Measurements from ENCODE around the gene CAPZB.

CAPZB gene

DNA sequence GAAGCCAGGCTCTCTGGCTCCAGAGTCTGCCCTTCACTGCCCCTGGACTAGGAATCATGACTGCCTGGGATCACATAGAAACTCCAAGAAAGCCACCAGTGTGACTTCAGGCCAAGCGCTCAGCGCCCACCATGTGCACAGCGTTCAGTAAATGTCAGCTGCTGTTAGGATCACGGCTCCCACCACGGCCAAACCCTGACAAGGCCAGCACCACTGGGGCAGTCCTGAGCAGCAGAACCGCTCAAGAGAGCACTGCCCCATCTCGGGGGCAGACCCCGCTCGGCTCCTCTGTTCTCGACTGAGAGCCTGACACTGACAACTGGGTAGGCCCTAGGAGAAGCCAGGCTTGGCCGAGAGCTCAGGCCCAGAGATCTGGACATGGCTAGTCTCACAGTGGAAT, 10.0 kb downstream of the CAPZB start:
- no peak for DNase-seq (ENCODE audit: low read depth, low spot score)
- no peak overlapping the region for H3K27ac ChIP-seq

DNA sequence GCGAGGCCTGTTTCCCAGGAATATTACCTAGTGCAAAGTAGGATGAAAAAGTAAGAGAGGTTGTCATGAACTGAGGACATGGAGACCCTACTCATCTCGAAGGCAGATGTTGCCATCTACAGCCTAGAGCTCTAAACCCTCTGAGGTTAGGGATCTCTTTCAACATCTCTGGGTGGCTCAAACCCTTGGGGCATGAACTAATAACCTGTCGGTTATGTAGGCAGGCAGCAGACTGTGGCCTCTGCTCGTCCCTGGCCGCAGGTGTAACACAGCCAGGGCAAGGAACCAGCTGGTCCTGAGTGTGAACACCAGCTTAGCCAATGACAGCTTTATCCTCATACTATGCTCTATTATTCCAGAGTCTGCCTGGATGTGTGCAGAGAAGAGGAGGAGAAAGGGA, 13.2 kb downstream of the CAPZB start:
- no peak overlapping the region for H3K27ac ChIP-seq
- DNase-seq (ENCODE audit: low read depth, low spot score), result no peak

DNA sequence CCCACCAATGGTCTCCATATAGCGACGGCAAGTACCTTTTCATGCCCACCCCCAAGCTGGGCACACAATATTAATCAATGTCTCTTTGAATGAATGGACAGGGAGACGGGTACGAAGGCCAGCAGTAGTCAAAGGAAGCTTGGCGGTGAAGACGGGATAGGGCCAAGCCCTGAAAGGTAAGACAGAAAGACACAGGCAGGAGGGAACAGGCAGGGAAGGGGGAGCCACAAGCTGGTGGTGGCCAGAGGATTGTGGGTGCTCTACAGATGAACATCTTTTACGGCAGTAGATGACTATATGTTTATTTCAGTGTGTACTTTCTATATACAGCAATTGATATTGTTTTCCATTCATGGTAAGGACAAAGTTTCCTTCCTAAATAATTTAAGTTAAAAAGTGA, 16.3 kb downstream of the CAPZB start:
- no peak for DNase-seq (ENCODE audit: low read depth, low spot score)
- peak overlapping the region; percentile 85 for H3K27ac ChIP-seq

DNA sequence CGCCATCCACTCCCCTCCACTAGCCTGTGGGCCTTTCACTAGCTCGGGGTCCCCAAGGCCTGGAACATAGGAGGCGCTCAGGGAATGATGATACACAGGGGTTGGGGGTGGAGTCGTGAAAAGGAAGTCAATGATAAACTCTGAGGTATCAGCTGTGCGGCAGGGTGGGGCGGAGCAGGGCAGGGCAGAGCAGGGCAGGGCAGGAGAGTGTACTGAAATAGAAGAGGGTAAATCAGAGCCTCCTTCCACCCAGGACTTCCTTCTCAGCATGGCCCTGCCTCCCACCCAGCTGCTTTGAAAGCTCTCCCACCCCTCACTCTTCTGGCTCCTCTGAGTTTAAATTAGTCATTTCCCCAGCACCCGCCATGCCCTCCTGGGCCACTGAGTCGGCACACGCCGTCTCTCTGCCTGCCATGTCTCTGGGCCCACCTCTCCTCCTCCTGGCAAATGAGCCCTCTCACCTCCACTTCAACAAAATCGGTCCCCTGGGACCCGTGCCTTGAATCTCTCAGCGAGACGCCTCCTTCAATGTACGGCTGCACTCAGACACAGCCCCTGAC, 16.9 kb downstream of the CAPZB start:
- DNase-seq (ENCODE audit: low read depth, low spot score), result peak; percentile 27
- H3K27ac ChIP-seq, result peak overlapping the region; percentile 85

DNA sequence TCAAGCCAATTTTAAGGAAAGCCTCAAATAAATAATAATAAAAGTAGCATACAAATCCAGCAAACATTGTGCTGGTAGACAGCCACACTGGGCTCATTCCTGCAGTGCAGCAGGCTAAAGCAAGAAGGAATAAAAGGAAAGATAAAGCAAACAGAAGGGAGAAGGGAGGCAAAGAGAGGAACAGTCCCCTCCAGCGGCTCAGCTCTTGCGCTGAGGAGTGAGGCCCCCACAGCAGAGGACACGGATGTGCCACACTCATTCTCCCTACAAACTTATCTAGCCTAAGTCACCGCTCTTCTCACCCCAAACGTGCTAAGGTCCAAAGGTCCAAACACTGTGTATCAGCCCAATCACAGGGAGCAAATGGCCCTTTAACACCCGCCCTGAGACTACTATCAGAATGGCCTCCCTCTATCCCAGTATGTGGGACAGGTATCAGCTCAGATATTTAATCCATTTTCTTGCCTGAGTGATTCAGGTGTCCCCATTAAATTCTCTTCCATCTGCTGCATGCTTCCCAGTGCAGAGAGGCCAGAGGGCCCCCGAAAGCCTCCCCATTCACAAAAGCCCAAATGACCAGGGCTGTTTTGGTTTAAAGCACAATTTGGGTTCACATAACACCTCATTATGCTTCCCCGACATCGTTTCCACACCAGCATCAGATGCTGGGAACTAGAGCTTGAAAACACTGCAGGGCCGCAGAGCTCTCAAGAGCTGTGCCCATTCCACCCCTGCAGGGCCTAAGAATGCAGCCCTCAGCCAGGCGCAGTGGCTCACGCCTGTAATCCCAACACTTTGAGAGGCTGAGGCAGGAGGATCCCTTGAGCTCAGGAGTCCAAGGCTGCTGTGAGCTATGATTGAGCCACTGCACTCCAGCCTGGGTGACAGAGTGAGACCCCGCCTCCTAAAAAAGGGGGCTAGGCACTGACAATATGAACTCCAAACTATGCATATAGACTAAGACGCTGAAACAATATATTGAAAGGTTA, 17.8 kb downstream of the CAPZB start:
- DNase-seq (ENCODE audit: low read depth, low spot score), result no peak
- H3K27ac ChIP-seq, result peak overlapping the region; percentile 85

DNA sequence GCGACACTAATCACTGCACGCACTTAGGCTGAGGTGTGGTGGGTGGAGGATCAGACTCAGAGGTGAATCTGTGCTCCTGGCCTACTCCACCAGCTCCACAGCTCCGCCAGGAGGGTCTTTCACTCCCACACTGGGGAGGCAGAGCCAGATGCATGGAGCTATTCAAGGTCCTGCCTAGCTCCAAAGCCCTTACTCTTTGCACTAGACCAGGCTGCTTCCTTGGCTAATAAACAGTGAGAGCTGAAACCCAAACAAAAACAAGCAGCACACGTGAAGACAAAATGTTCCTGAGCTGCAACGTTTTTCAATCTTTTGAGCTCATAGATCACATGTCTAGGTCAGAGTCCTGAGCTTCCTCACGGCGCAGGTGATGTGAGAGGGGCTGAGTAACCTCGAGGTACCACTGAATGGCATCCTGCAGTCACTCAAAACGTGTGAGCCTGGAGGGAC, 19.2 kb downstream of the CAPZB start:
- H3K27ac ChIP-seq, result no peak overlapping the region
- DNase-seq (ENCODE audit: low read depth, low spot score), result no peak

DNA sequence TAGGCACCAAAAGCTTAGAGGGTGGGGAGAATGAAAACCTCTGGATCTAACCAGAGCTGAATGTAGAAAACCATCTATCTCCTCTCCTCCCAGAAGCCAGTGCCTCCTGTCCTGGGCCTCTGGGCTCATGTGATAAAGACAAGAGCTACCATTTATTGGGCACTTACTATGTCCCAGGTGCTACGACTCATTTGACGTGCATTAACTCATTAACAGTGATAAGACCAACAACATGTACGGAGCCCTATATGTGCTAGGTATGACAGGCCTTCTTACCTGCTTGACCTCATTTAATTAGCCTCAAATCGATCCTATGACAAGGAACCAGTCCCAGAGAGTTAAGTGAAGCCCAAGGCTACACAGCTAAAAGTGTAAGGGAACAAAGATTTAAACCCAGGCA, 19.7 kb downstream of the CAPZB start:
- no peak overlapping the region for H3K27ac ChIP-seq
- DNase-seq (ENCODE audit: low read depth, low spot score), result no peak

DNA sequence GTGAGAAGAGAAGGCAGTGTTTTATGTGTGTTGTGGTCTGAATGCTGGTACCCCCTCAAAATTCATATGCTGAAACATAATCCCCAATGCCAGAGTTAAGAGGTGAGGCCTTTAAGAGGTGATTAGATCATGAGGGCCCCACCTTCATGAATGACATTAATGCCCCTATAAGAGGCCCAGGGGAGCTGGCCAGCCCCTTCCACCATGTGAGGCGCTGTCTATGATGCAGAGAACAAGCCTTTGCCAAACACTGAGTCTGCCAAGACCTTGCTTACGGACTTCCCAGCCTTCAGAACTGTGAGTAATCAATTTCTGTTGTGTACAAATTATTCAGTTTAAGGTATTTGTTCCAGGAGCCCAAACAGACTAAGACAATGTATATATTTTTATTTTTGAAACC, 20.2 kb downstream of the CAPZB start:
- no peak overlapping the region for H3K27ac ChIP-seq
- no peak for DNase-seq (ENCODE audit: low read depth, low spot score)

DNA sequence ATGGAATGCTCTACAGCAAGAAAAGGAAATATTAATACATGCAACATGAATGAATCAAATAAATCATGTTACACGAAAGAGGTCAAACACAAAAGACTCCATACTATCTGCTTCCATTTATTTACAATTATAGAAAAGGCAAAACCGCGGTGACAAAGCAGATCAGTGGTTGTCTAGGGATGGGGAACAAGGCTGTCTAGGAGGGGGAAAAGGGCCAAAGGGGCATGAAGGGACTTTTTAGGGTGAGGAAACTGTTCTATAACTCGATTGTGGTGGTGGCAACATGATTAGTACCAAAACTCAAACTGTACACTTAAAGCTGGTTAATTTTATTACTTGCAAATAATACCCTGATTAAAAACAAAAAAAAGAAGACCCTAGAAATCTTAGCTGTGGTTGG, 20.6 kb downstream of the CAPZB start:
- no peak for DNase-seq (ENCODE audit: low read depth, low spot score)
- H3K27ac ChIP-seq, result no peak overlapping the region

DNA sequence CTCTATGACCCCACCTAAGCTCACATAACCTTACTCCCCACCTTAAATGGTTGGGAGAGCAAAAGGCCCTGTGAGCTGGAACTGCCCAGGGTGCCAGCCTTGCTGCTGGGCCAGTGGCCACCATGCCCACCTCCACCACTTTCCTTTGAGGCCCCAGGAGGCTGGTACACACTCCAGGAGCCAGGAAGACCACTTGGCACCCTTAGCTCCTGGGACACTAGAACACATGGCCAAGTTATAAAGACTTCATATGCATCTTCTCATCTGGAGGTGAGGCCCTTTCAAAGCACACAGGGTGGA, 21.9 kb downstream of the CAPZB start:
- DNase-seq (ENCODE audit: low read depth, low spot score), result no peak
- H3K27ac ChIP-seq, result no peak overlapping the region

DNA sequence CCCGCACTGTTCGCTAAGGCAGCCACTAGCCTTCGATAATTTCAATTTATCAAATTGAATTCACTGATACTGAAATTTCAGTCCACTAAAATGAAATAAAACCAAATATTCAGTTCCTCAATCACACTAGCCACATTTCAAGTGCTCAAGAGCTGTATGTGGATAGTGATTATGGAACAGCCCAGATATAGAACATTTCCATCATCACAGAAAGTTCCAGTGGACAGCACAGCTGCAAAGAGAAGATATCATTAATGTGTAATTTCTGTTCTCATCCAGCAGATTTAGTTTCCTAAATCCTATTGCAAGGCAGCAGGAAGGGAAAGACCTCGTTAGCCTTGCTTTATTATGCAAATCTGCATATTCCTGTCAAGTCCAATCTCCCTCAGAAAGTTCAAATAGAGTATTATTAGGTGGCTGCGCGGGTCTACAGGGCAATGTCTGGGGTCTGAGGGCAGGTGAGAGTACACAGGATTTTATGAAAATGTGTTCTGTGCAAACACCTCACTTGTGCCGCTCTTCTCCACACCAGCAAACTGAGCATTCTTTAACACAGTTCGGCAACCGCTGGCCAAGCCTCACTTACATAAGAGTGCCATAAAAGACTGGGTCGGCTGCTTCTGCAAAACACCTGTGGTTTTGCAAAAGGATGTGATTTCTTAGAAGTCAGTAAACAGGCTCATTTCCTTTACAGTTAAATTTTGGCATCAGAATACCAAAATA, 22.4 kb downstream of the CAPZB start:
- no peak overlapping the region for H3K27ac ChIP-seq
- DNase-seq (ENCODE audit: low read depth, low spot score), result no peak

DNA sequence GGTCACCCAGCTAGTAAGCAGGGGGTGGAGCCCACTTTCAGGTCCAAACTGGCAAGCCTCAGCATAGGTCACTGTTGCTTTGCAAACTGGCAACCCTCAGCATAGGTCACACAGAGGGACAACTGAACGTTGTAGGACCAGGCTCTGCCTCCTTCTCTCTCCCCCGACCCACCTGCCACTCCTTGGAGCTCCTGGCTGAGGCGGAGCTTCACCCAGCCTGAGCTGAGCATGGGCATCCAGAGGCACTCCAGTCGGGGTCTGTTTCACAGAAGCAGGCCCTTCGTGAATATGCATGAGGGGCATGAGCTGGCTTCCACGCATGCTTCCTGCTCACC, 24.2 kb downstream of the CAPZB start:
- no peak for DNase-seq (ENCODE audit: low read depth, low spot score)
- no peak overlapping the region for H3K27ac ChIP-seq

DNA sequence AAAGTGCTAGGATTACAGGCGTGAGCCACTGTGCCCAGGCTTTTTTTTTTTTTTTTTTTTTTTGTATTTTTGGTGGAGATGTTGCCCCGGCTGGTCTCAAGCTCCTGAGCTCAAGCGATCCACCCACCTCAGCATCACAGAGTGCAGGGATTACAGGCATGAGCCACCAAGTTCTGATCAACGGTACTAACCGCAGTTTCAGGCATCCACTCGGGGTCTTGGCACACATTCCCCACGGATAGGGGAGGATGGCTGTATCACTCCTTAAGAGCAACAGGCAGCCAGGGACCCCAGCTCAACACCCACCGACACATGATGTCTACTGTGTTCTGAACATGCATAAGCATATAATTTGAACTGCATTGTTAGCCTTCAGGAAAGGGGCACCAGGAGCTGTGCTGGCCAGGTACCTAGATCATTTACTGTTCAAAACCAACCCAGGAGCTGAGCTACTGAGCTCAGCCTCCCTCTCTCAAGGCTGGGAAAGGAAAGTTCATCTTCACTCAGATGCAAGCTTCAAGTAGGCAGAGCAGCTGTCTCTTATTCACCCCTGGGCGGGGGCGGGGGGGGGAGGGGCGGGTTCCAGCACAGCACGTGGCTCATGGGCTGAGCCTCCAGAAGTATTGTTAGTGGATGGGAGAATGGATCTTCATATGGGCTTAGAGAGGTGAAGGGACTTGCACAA, 24.7 kb downstream of the CAPZB start:
- H3K27ac ChIP-seq, result no peak overlapping the region
- DNase-seq (ENCODE audit: low read depth, low spot score), result no peak

DNA sequence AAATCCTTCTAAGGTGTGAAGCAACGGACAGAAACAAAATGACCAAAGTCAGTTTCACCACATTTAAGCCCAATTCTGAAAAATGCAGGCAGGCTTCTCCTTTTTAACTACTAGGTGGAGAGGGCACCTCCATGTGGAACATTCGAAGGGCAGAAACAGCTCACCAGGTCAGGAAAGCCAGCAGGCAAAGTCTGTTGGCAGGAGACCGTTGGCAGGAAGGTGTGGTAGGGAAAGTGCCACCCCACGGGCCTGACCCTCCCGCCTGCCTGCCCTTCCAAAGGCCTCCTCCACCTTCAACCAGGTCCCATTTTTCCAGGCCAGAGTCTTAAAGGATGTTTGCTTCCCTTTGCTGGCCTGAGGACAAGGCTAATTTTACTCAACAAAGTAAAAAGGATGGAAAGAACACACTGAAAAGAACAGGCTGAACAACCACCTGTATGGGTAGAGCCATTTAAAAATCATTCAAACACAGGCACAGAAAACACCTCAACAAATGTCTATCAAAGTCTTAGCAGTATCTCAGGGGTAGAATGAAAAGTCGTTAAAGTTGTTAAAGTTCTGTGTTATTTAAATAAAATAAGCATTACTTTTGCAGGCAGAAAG, 26.4 kb downstream of the CAPZB start:
- H3K27ac ChIP-seq, result no peak overlapping the region
- no peak for DNase-seq (ENCODE audit: low read depth, low spot score)

DNA sequence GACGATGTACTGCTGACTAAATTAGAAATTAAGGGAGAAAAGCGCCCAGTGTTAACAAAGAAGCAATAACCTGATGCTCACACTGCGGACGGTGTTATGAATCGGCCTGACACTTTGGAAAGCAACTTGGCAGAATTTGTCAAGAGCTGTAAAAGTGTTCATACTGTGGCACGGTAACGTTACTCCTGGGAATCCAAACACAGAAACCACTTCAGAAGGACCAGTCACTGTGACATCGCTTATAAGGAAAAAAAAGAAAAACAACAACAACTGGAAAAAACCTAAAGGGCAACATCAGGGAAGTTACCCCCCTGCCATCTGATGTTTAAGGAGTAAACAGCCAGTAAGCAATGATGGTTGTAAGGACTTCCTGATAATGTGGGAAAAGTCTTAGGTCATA, 27.7 kb downstream of the CAPZB start:
- no peak overlapping the region for H3K27ac ChIP-seq
- DNase-seq (ENCODE audit: low read depth, low spot score), result no peak

DNA sequence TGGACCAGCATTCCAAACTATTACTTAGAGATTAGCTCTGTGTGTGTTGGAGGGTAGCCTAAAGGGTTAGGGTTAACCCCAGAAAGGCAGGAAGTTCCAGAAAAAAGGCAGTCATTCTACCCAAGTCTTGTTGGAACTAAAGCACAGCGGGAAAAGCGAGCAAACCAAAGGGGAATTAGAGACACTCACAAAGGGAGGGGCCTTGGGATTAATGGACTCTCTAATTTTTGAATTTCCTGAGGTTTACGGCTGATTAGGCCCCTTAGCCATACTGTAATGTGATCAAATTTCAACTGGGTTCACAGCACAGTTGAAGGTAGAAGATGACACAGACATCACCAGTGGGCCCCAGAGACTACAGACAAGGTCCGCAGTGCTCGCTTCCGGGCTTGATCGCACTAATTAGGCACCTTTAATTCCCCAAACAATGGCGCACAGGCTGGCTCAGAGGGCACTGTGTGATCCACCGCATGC, 28.3 kb downstream of the CAPZB start:
- H3K27ac ChIP-seq, result no peak overlapping the region
- DNase-seq (ENCODE audit: low read depth, low spot score), result no peak

DNA sequence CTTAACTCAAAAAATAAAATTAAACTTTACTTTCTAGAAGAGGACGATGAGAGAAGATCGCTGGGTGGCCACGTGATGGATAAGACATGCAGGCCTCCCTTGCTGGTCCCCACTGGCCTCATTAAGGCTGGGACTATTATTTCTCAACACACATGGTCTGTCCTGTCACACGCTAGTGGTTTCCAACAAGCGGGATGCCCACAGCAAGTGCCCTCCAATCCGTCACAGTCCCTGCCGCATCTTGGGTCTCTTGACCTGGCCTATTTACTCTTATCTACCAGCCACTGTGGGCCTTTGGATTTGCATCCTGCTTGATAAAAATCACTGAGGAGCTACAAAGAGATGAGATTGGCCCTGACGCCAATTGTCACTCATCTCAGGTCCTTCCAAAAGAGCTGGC, 30.0 kb downstream of the CAPZB start:
- DNase-seq (ENCODE audit: low read depth, low spot score), result no peak
- no peak overlapping the region for H3K27ac ChIP-seq

DNA sequence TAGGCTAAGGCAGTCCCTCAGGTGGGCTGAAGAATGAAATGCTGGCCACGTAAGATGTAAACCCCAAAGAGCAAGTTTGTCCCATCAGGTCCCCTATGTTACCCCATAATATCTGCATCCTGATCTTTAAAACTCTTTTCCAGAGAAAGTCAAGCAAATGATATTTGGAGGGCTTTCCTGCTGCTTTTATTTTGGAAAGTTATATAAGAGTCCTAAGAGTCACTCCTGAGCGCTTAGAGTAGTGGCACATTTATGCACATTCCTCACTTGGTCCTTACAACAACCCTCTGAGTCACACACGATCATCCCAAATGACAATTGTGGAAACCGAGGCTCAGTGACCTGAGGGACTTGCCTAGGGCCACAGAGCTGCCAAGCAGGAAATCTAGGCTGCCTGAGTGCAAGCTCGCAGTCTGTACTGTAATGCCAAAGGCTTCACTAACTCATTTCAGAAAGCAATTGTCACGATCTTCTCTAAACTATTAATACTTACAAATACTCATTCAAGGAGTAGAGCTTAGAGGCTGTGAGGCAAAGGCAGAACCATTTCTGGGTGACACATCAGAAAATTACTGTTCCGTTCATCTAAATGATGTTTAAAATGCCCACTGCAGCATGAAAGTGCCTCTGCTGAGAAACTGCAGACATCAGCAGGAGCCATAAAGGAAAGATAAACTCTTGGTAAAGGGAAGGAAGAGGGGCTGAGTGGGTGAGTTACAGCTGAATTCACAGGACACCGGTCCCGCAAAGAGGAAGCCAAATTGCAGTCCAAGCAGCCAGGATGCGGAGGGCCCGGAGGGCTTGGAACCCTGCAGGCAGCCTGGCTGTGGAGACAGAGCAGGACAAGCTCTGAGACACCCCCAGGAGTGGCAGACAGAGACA, 30.8 kb downstream of the CAPZB start:
- no peak for DNase-seq (ENCODE audit: low read depth, low spot score)
- H3K27ac ChIP-seq, result no peak overlapping the region

DNA sequence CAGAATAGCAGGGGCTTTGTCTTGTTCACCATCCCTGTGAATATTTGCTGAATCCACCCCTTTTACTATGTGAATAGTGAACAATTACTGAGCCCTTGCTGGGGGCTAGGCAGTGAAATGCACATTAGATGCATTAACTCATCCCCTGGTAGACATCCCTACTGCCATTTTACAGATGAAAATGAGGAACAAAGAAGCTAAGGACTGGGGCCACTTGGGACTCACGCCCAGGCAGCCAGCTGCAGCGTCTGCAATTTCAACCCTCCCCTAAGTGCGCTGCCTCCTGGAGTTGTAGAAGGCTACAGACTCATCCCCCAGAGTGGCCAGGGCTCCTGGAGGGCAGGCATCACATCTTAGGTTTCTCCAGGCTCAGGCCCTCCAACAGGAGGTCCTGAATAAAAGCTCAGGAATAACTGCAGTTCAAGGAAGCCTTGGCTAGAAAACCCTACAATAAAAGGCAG, 31.6 kb downstream of the CAPZB start:
- H3K27ac ChIP-seq, result no peak overlapping the region
- DNase-seq (ENCODE audit: low read depth, low spot score), result no peak

Measured in epithelial cell of prostate (primary cell).